Measurements from ENCODE around the gene GLI1. TPM values are rescaled to one million over a fixed set of nuclear protein-coding genes. Genes with fewer than 3 reads are reported as not detected.
"Not testable (repeated sequence)": the region's sequence is repeated elsewhere in the genome, so short reads cannot be mapped to it uniquely, and the experiment has no call there.

The GLI1 gene
- total RNA-seq, 1 experiment from 2014 or later, result 0.57 TPM

DNA sequence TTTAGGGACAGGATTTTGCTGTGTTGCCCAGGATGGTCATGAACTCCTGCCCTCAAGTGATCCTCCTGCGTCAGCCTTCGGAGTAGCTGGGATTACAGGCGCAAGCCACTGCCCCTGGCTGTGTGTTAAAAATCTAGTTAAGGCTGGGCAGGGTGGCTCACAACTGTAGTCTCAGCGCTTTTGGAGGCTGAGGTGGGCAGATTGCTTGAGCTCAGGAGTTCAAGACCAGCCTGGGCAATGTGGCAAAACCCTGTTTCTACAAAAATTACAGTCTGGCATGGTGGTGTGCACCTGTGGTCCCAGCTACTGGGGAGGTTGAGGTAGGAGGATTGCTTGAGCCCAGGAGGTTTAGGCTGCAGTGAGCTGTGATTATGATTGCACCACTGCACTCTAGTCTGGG is 51.6 kb downstream of the GLI1 start:
- no peak for DNase-seq (ENCODE audit: low read depth)
- in situ Hi-C loops (cut with HindIII; ENCODE audit: low pct_unique_long_range_greater_than_20kb, low sequenced_read_pairs), result no loop called here

DNA sequence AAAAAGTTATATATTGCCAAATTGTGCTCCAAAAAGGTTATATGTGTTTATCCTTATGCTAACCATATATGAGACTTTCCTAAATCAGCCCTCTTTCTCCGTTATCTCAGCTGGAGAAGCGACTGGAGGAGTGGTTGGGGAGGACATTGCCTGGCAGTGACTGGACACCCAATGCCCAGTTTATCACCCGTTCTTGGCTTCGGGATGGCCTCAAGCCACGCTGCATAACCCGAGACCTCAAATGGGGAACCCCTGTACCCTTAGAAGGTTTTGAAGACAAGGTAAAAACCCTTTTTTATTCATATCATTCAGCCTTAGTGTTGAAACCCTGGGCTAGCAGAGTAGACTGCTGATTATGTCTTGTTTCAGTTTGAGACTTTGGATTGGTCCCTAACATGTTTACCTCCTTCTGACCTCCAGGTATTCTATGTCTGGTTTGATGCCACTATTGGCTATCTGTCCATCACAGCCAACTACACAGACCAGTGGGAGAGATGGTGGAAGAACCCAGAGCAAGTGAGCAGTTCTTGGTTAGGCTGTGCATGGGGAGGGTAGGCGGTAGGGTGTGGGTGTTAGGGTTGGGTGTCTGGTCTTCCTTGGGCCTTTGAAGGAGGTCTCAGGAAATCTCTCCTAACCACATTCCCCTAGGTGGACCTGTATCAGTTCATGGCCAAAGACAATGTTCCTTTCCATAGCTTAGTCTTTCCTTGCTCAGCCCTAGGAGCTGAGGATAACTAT is 52.2 kb downstream of the GLI1 start:
- no peak for DNase-seq (ENCODE audit: low read depth)
- in situ Hi-C loops (cut with HindIII; ENCODE audit: low pct_unique_long_range_greater_than_20kb, low sequenced_read_pairs), result no loop called here

DNA sequence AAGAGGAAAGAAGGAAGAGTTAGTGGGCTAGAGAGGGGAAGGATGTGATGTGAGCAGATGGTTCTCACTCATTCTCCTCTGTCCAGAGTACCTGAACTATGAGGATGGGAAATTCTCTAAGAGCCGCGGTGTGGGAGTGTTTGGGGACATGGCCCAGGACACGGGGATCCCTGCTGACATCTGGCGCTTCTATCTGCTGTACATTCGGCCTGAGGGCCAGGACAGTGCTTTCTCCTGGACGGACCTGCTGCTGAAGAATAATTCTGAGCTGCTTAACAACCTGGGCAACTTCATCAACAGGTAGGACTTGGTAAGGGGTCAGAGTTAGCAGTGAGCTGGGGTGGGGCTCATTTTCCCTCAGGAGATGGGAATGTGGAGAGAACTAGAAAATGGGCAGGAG is 53.1 kb downstream of the GLI1 start:
- in situ Hi-C loops (cut with HindIII; ENCODE audit: low pct_unique_long_range_greater_than_20kb, low sequenced_read_pairs), result no loop called here

DNA sequence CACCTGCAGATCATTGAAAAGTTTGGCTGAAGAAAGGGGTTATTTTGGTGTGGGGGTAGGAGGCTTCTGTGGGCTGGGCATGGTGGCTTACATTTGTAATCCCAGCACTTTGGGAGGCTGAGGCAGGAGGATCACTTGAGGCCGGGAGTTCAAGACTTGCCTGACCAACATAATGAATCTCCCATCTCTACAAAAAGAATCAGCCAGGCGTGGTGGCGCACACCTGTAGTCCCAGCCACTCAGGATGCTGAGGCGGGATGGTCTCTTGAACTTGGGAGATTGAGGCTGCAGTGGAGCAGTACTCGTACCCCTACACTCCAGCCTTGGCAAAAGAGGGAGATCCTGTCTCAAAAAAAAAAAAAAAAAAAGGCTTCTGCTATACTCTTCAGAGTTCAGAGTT is 53.7 kb downstream of the GLI1 start:
- in situ Hi-C loops (cut with HindIII; ENCODE audit: low pct_unique_long_range_greater_than_20kb, low sequenced_read_pairs), result no loop called here
- no peak for DNase-seq (ENCODE audit: low read depth)

More for the DNA sequence above, 53.1 kb downstream of the GLI1 start:
- DNase-seq (ENCODE audit: low read depth), result no peak

DNA sequence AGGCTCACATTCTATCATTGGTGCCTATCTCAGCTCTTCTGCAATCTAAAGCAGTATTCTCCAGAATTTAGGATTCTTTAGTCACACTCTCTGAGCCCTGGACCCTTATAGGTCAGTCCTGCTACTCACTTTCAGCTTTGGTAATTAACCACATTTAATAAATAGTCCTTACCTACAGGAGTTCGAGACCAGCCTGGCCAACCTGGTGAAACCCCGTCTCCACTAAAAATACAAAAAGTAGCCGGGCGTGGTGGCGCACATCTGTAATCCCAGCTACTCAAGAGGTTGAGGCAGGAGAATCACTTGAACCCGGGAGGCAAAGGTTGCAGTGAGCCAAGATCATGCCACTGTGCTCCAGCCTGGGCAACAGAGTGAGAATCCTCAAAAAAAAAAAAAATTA is 54.1 kb downstream of the GLI1 start:
- DNase-seq (ENCODE audit: low read depth); in situ Hi-C loops (cut with HindIII; ENCODE audit: low pct_unique_long_range_greater_than_20kb, low sequenced_read_pairs): not testable (repeated sequence)

DNA sequence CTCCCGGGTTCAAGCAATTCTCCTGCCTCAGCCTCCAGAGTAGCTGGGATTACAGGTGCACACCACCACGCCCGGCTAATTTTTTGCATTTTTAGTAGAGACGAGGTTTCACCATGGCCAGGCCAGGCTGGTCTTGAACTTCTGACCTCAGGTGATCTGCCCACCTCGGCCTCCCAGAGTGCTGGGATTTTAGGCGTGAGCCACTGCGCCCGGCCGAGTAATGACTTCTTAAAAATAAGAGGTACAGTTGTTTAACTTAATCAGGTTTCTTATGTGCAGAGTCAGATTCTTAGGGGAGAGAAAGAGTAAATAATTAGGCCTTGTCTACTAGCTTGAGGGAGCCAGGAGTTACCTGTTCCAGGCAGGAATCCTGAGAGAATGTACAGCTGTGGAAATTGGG is 54.7 kb downstream of the GLI1 start:
- DNase-seq (ENCODE audit: low read depth); in situ Hi-C loops (cut with HindIII; ENCODE audit: low pct_unique_long_range_greater_than_20kb, low sequenced_read_pairs): not testable (repeated sequence)

DNA sequence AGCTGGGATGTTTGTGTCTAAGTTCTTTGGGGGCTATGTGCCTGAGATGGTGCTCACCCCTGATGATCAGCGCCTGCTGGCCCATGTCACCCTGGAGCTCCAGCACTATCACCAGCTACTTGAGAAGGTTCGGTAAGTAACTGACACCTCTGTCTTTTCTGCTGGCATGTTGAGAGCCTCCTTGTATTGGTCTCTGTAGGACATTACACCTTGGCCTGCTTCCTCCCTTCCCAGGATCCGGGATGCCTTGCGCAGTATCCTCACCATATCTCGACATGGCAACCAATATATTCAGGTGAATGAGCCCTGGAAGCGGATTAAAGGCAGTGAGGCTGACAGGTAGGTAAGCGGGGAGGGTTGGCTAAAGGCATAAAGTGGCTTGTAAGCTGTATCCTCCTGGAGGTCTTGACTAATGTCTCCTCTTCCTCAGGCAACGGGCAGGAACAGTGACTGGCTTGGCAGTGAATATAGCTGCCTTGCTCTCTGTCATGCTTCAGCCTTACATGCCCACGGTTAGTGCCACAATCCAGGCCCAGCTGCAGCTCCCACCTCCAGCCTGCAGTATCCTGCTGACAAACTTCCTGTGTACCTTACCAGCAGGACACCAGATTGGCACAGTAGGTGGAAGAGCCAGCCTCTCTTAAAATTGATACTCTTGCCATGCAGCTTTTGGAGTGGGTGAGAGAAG is 55.3 kb downstream of the GLI1 start:
- in situ Hi-C loops (cut with HindIII; ENCODE audit: low pct_unique_long_range_greater_than_20kb, low sequenced_read_pairs), result no loop called here
- no peak for DNase-seq (ENCODE audit: low read depth)

DNA sequence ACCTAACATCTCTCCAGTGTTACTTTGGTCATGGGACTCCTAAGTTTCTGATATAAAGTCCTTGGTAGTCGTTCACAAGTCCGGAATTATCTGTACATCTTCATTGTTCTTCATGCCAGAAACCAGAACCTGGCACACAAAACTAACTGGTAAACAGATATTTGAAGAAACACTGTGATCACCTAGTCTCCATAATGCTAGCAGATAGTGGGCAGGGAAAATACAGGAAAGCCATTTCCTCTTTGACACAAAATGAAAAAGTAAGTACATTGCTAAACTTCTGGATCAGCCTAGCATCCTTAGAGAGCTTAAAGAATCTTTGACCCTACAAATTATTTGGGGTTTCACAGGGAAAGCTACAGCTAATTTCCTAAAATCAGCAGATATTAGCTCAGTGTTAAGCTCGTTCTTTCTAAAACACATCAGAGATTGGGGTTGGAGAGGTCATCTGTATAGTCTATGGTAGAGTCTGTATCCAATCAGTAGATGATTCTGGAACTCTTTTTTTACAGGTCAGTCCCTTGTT is 55.9 kb downstream of the GLI1 start:
- DNase-seq (ENCODE audit: low read depth), result no peak
- in situ Hi-C loops (cut with HindIII; ENCODE audit: low pct_unique_long_range_greater_than_20kb, low sequenced_read_pairs), result no loop called here

DNA sequence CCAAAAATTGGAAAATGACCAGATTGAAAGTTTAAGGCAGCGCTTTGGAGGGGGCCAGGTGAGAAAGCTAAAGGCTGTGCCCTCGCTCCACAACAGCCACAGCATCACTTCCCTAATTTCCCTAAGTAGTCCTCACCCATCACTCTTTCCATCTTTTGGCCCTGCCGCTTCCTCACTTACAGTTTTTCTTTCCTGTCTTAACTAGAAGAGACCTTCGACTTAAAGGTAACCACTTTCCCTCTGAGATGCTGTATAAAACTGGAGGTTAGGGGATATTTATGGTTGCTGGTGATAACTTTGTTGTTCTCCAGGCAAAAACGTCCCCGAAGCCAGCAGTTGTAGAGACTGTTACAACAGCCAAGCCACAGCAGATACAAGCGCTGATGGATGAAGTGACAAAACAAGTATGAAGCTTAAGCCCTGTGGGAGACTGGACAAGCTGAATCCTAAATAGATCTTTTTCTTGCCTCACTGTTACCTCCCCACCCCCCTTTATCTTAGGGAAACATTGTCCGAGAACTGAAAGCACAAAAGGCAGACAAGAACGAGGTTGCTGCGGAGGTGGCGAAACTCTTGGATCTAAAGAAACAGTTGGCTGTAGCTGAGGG is 56.5 kb downstream of the GLI1 start:
- no peak for DNase-seq (ENCODE audit: low read depth)
- in situ Hi-C loops (cut with HindIII; ENCODE audit: low pct_unique_long_range_greater_than_20kb, low sequenced_read_pairs), result no loop called here

DNA sequence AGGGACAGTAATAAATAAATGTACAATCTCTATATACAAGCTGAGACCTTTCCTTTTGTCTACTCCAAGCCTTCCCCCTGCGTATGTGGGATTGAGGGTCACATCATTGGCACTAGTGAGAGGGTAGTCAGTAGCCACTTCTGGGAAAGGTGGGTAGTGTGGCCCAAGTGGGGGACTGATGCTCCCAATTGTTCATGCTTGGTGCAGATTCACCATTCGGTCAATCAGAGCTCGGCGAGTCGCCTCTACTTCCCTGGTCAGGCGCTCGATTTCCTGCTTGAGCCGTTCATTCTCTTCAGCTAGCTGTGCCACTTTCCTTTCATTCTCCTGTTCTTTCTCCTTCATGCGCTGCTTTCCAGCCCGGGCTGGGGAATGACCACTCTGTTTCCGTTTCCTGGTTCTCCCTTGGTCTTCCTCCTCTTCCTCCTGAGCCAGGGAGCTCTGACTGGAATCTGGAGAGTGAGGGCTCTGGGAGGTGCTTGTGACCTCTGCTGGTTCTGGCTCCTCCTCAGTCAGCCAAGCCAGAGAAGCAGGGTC is 57.1 kb downstream of the GLI1 start:
- DNase-seq (ENCODE audit: low read depth), result no peak
- in situ Hi-C loops (cut with HindIII; ENCODE audit: low pct_unique_long_range_greater_than_20kb, low sequenced_read_pairs), result no loop called here

DNA sequence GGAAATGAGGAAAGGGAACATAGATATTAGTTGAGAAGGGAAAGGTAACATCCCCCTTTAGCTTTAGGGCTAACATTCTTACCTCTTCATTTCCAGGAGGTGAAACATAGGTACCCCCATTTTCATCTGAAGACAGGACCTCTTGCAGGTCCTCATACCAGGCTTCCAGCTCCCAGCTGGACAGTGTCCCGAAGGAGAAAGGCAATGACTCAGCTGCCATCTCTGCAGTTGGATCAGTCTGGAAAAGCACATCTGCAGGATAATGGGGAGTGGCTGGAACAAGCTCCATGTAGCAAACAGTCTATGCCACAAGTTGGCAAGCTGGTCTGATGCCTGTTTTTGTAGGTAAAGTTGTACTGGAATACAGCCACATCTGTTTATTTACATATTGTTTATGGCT is 57.6 kb downstream of the GLI1 start:
- DNase-seq (ENCODE audit: low read depth), result peak; percentile 37
- in situ Hi-C loops (cut with HindIII; ENCODE audit: low pct_unique_long_range_greater_than_20kb, low sequenced_read_pairs), result no loop called here

DNA sequence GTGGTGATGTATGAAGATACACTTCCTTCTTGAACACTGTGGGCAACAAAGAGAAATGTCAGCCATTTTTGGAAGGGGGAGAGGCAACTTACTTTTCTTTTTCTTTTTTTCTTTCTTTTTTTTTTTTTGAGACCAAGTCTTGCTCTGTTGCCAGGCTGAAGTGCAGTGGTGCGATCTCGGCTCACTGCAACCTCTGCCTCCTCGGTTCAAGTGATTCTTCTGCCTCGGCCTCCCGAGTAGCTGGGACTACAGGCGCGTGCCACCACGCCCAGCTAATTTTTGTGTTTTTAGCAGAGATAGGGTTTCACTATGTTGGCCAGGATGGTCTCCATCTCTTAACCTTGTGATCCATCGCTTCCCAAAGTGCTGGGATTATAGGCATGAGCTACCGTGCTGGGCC is 58.1 kb downstream of the GLI1 start:
- in situ Hi-C loops (cut with HindIII; ENCODE audit: low pct_unique_long_range_greater_than_20kb, low sequenced_read_pairs); DNase-seq (ENCODE audit: low read depth): not testable (repeated sequence)

DNA sequence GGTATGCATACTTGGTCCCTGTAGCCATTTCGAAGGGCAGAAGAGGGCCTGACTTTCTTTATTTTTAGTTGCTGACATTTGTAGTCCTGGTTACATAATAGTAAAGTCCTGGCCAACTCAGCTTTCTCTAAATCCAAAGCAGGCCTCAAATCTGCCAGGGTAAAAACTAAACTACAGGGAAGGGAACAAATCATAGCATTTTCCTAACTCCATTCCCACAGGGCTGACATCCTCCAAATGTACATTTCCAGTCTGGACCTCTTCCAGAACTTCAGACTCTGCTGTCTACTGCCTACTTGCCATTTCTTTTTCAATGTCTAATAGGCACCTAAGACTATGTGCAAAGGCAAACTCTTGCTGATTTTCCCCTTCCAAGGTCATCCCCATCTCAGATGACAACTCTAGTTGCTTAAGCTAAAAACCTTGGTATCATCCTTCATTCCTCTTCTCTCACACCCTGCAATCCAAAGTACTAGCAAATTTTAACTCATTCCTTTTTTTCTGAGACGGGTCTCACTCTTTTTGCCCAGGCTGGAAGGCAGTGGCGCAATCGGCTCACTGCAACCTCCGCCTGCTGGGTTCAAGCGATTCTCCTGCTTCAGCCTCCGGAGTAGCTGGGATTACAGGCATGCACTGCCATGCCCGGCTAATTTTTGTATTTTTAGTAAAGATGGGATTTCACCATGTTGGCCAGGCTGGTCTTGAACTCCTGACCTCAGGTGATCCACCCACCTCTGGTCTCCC is 58.8 kb downstream of the GLI1 start:
- DNase-seq (ENCODE audit: low read depth), result no peak
- in situ Hi-C loops (cut with HindIII; ENCODE audit: low pct_unique_long_range_greater_than_20kb, low sequenced_read_pairs), result no loop called here

DNA sequence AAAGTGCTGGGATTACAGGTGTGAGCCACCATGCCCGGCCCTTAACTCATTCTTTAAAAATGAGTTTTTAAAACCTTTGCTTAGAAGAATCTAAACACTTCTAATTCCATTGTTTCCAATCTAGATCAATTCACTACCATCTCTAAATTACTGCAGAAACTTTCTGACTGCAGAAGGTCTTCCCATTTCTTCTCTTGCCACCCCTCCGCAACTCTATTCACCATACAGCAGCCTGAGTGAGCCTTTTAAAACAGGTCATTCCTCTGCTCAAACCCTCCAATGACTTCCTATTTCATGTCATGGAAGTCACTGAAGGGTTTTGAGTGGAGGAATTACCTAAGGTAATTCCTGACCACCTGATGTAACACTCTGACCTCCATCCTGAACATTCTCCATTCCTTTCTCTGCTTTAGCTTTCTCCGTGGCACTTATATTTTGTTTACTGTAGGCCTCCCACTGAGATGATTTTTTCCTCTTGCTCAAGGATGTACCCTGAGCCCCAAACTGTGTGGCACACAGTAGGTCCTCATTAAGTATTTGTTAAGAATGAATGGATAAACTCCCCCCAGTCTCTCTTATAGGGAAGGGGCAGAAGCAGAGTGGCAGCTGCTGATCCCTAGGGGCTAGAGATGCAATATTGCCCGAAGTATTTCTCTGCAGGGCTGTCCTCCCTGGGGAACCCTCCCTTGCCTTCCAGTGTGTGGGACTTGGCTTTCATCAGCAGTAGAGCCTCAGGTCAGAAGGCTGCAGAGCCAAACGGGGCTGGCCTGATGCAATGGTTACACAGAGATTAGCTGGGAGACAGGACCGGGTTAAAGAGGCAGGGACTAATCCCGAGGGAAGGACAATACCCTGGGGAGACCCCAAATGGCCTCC is 59.6 kb downstream of the GLI1 start:
- peak; percentile 19 for DNase-seq (ENCODE audit: low read depth)
- in situ Hi-C loops (cut with HindIII; ENCODE audit: low pct_unique_long_range_greater_than_20kb, low sequenced_read_pairs), result no loop called here

DNA sequence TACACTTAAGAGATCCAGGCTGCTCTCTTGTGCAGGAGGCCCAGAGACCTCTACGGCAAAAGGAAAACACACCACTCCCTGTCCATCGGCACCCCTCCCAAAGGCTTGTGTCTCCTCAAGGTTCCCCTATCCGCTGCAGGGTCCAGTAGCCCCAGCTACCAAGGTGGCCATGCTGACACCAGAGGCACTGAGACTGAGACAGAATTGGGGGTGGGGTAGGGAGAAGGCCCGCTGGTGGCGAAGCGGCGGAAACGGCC is 60.1 kb downstream of the GLI1 start:
- no peak for DNase-seq (ENCODE audit: low read depth)
- in situ Hi-C loops (cut with HindIII; ENCODE audit: low pct_unique_long_range_greater_than_20kb, low sequenced_read_pairs), result no loop called here

DNA sequence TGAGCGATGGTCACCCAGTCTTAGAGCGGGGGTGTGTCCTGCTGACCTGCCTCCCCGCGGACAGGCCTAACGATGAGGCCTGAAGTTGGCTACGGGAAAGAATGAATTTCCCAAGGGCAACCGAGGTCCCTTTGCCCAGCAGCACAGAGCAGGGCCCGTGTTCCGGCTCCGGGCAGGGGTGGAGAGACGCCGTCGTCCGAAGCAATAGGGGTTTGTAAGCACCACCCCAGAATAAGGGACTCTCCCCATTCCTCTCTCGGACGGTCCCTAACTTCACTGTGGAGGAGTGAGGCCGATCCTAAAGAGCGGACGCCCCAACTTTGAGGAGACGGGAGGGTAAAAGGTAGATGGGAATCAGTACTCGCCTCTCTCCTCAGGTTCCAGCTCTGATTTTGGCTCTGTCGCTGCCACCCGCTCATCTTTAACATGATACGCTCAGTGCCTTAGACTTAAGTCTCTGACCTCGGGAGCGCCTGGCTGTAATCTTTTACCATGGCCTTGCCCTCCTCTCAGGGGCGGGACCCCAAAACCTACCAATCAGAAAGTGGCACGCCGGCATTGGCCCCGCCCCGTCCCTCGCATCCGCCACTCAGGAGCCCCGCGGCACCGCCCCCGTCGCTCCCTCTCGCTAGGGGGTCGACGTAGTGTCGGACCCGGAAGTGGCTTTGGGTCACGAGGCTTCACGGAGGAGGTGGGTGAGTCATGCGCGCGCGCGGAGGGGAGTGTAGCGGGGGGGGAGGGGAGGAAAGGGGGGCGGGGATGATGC is 60.7 kb downstream of the GLI1 start, which contains the start of gene DDIT3:
Gene DDIT3 (minus strand): TSS at position 462 of the 766 bp plus-strand sequence. CDS start 3,108 bp downstream, outside the sequence.
- DNase-seq (ENCODE audit: low read depth), result peak; percentile 100
- in situ Hi-C loops (cut with HindIII; ENCODE audit: low pct_unique_long_range_greater_than_20kb, low sequenced_read_pairs), result no loop called here

DNA sequence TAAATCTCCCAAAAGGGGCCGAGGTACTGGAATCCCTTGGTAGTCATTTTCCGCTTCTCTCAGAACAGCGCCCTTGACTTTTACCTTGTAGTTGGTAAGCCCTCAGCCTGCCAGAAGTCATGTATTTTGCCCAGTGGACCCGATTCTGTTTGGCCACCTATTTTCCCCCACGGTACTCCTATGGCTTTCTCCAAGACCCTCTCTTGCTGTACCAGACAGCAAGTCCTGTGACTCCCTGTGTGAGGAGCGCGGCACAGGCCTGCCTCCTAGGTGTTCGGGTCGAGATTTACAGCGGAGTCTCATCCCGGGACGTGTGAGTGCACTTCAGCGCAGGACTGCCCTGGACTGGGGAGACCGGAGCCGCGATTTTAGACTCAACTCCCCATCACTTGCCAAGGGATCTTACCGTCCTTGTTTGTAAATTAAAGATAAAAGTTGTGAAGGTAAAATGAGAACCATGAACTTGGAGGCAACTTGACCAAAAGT is 62.0 kb downstream of the GLI1 start:
- no peak for DNase-seq (ENCODE audit: low read depth)

More for the DNA sequence above, 62.0 kb downstream of the GLI1 start:
- in situ Hi-C loops (cut with HindIII; ENCODE audit: low pct_unique_long_range_greater_than_20kb, low sequenced_read_pairs), result no loop called here

Data from Caki2 (cell line).